Endothelial cell (in vitro differentiated cells): ENCODE data around the gene TRAK1. TPM values are rescaled to one million over a fixed set of nuclear protein-coding genes. Genes with fewer than 3 reads are reported as not detected.

ENCODE experiments used
- DNase-seq: peaks from one replicate; pipeline ENCODE4 v3.0.0; 2021; ENCODE audit warnings: low spot score
- H3K27ac Mint-ChIP-seq: one replicate; pipeline ENCODE4 v1.8.0; 2021; ENCODE audit warnings: mixed read lengths, inconsistent platforms; ENCODE audit not compliant: unreplicated experiment
- H3K27me3 Mint-ChIP-seq: one replicate; pipeline ENCODE4 v1.8.0; 2021; ENCODE audit warnings: mild to moderate bottlenecking, moderate library complexity, mixed read lengths, inconsistent platforms; ENCODE audit not compliant: unreplicated experiment
- H3K36me3 Mint-ChIP-seq: one replicate; pipeline ENCODE4 v1.8.0; 2021; ENCODE audit warnings: mild to moderate bottlenecking, low read depth, mixed read lengths, inconsistent platforms; ENCODE audit not compliant: unreplicated experiment
- H3K4me1 Mint-ChIP-seq: one replicate; pipeline ENCODE4 v1.8.0; 2021; ENCODE audit warnings: mild to moderate bottlenecking, mixed read lengths, inconsistent platforms; ENCODE audit not compliant: unreplicated experiment
- H3K4me3 Mint-ChIP-seq: one replicate; pipeline ENCODE4 v1.8.0; 2021; ENCODE audit warnings: mild to moderate bottlenecking, mixed read lengths, inconsistent platforms; ENCODE audit not compliant: unreplicated experiment
- H3K9me3 Mint-ChIP-seq: one replicate; pipeline ENCODE4 v1.8.0; 2021; ENCODE audit warnings: mixed read lengths, inconsistent platforms; ENCODE audit not compliant: unreplicated experiment
- total RNA-seq: library from RNA; stranded (reverse); fragmentation: NEBNext Ultra II Directional; extraction: Animal tissue kit (Norgen Biotek cat#: 25700); gene quantifications from one replicate; pipeline ENCODE4 v1.2.1, GENCODE V29; 2021; ENCODE audit not compliant: unreplicated experiment
- TF ChIP-seq, protein P1 (sequence below): fragments of 200-600 bp; sonication (generic); IDR thresholded peaks from one replicate; pipeline ENCODE4 v1.5.0; 2021; ENCODE audit warnings: antibody characterized with exemption; ENCODE audit not compliant: unreplicated experiment

The TRAK1 gene
- total RNA-seq, 1 donor from 2014 or later, result 48.2 TPM

- Mint-ChIP-seq H3K27ac (peak overlapping the region; percentile 72), H3K9me3 (no peaks in the 10 kb centered on the region), H3K4me1 (peaks cover 60% of the 10 kb centered on the region), H3K4me3 (peak overlapping the region; percentile 52), H3K27me3 (peaks cover 4% of the 10 kb centered on the region), H3K36me3 (peaks cover 34% of the 10 kb centered on the region)
- DNase-seq, result no peak
- TF ChIP-seq, protein P1, sequence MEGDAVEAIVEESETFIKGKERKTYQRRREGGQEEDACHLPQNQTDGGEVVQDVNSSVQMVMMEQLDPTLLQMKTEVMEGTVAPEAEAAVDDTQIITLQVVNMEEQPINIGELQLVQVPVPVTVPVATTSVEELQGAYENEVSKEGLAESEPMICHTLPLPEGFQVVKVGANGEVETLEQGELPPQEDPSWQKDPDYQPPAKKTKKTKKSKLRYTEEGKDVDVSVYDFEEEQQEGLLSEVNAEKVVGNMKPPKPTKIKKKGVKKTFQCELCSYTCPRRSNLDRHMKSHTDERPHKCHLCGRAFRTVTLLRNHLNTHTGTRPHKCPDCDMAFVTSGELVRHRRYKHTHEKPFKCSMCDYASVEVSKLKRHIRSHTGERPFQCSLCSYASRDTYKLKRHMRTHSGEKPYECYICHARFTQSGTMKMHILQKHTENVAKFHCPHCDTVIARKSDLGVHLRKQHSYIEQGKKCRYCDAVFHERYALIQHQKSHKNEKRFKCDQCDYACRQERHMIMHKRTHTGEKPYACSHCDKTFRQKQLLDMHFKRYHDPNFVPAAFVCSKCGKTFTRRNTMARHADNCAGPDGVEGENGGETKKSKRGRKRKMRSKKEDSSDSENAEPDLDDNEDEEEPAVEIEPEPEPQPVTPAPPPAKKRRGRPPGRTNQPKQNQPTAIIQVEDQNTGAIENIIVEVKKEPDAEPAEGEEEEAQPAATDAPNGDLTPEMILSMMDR, result no peak
Observed at GRCh38 chr3:42195879-42196330, 104.7 kb downstream of the TRAK1 start.

GRCh38 chr3:42198709-42199108, 107.6 kb downstream of the TRAK1 start:
- H3K27ac Mint-ChIP-seq, result no peak overlapping the region

GRCh38 chr3:42202217-42202865, 111.2 kb downstream of the TRAK1 start:
- Mint-ChIP-seq H3K4me3 (no peak overlapping the region), H3K4me1 (peaks cover 40% of the 10 kb centered on the region), H3K9me3 (no peaks in the 10 kb centered on the region), H3K27ac (peak overlapping the region; percentile 85), H3K27me3 (peaks cover 6% of the 10 kb centered on the region), H3K36me3 (peaks cover 42% of the 10 kb centered on the region)
- no peak for DNase-seq
- TF ChIP-seq, protein P1, result no peak

More at GRCh38 chr3:42198709-42199108, 107.6 kb downstream of the TRAK1 start:
- Mint-ChIP-seq H3K36me3 (peaks cover 55% of the 10 kb centered on the region), H3K4me1 (peaks cover 50% of the 10 kb centered on the region), H3K4me3 (no peak overlapping the region), H3K9me3 (no peaks in the 10 kb centered on the region), H3K27me3 (peaks cover 4% of the 10 kb centered on the region)
- DNase-seq, result no peak
- TF ChIP-seq, protein P1, result no peak

- peak overlapping the region; percentile 12 for H3K27ac Mint-ChIP-seq
- peaks cover 9% of the 10 kb centered on the region for H3K27me3 Mint-ChIP-seq
- peaks cover 50% of the 10 kb centered on the region for H3K36me3 Mint-ChIP-seq
- TF ChIP-seq, protein P1, result no peak
- H3K4me3 Mint-ChIP-seq, result no peak overlapping the region
- DNase-seq, result no peak
- H3K4me1 Mint-ChIP-seq, result peaks cover 42% of the 10 kb centered on the region
- H3K9me3 Mint-ChIP-seq, result no peaks in the 10 kb centered on the region
Observed at GRCh38 chr3:42204867-42205599, 113.9 kb downstream of the TRAK1 start.
